RKO (cell line): ENCODE measurements around the gene ADGRL3.
"Not testable (repeated sequence)": the region's sequence is repeated elsewhere in the genome, so short reads cannot be mapped to it uniquely, and the experiment has no call there.

Source experiments
- DNase-seq: peaks from one replicate; pipeline ENCODE4 v3.0.0-alpha.2; 2016; ENCODE audit warnings: low spot score

Gene ADGRL3

GRCh38 chr4:61500883-61501282 lies 300.8 kb downstream of the ADGRL3 start:
- DNase-seq, result peak; percentile 23

GRCh38 chr4:61501812-61502211 lies 301.7 kb downstream of the ADGRL3 start:
- no peak for DNase-seq

- DNase-seq, result no peak
These were observed 305.9 kb downstream of the ADGRL3 start for GRCh38 chr4:61505773-61506685.

- no peak for DNase-seq
These were observed 307.0 kb downstream of the ADGRL3 start for GRCh38 chr4:61507091-61507490.

- not testable (repeated sequence) for DNase-seq
These were observed 309.7 kb downstream of the ADGRL3 start for GRCh38 chr4:61509721-61510241.

GRCh38 chr4:61511716-61512488 lies 311.8 kb downstream of the ADGRL3 start:
- peak; percentile 83 for DNase-seq

- no peak for DNase-seq
These were observed 314.9 kb downstream of the ADGRL3 start for GRCh38 chr4:61514991-61515390.

- no peak for DNase-seq
These were observed 317.0 kb downstream of the ADGRL3 start for GRCh38 chr4:61517144-61517543.

- no peak for DNase-seq
These were observed 320.0 kb downstream of the ADGRL3 start for GRCh38 chr4:61520166-61520565.

- DNase-seq, result peak; percentile 35
These were observed 320.6 kb downstream of the ADGRL3 start for GRCh38 chr4:61520681-61521160.

- DNase-seq, result no peak
These were observed 321.3 kb downstream of the ADGRL3 start for GRCh38 chr4:61521451-61521850.

GRCh38 chr4:61522312-61522711 lies 322.2 kb downstream of the ADGRL3 start:
- DNase-seq, result no peak

GRCh38 chr4:61527888-61528287 lies 327.8 kb downstream of the ADGRL3 start:
- peak; percentile 71 for DNase-seq

GRCh38 chr4:61528595-61528994 lies 328.5 kb downstream of the ADGRL3 start:
- no peak for DNase-seq

- DNase-seq, result no peak
These were observed 331.1 kb downstream of the ADGRL3 start for GRCh38 chr4:61531188-61531587.

GRCh38 chr4:61532336-61533000 lies 332.3 kb downstream of the ADGRL3 start:
- no peak for DNase-seq

- peak; percentile 31 for DNase-seq
These were observed 333.0 kb downstream of the ADGRL3 start for GRCh38 chr4:61533140-61533539.

- DNase-seq, result no peak
These were observed 340.8 kb downstream of the ADGRL3 start for GRCh38 chr4:61540944-61541343.

GRCh38 chr4:61541459-61541858 lies 341.3 kb downstream of the ADGRL3 start:
- no peak for DNase-seq

- no peak for DNase-seq
These were observed 343.9 kb downstream of the ADGRL3 start for GRCh38 chr4:61543976-61544375.

GRCh38 chr4:61545902-61546480 lies 345.9 kb downstream of the ADGRL3 start:
- DNase-seq, result no peak

- no peak for DNase-seq
These were observed 349.2 kb downstream of the ADGRL3 start for GRCh38 chr4:61549336-61549735.
